Hepatocyte (in vitro differentiated cells): ENCODE measurements around the gene SH3RF3.

Source experiments
- CTCF ChIP-seq: fragments of 200-600 bp; sonication (generic); IDR thresholded peaks from 2 replicates; pipeline ENCODE4 v1.5.1; 2016; ENCODE audit warnings: antibody characterized with exemption, mild to moderate bottlenecking; ENCODE audit not compliant: poor library complexity
- EZH2phosphoT487 ChIP-seq: fragments of 200-600 bp; sonication (generic); IDR thresholded peaks from one replicate; pipeline ENCODE4 v1.6.1; 2018; ENCODE audit warnings: antibody characterized with exemption, mild to moderate bottlenecking, low read depth, moderate library complexity; ENCODE audit not compliant: unreplicated experiment, severe bottlenecking

GRCh38 chr2:109126501-109126860, 2.5 kb upstream of the SH3RF3 start:
- no peak for TF ChIP-seq CTCF
- no peak for TF ChIP-seq EZH2phosphoT487
